ENCODE data around the gene GPR107. TPM values are rescaled to one million over a fixed set of nuclear protein-coding genes. Genes with fewer than 3 reads are reported as not detected.

Gene GPR107
- total RNA-seq, 1 experiment from 2014 or later: 33.2 TPM

DNA sequence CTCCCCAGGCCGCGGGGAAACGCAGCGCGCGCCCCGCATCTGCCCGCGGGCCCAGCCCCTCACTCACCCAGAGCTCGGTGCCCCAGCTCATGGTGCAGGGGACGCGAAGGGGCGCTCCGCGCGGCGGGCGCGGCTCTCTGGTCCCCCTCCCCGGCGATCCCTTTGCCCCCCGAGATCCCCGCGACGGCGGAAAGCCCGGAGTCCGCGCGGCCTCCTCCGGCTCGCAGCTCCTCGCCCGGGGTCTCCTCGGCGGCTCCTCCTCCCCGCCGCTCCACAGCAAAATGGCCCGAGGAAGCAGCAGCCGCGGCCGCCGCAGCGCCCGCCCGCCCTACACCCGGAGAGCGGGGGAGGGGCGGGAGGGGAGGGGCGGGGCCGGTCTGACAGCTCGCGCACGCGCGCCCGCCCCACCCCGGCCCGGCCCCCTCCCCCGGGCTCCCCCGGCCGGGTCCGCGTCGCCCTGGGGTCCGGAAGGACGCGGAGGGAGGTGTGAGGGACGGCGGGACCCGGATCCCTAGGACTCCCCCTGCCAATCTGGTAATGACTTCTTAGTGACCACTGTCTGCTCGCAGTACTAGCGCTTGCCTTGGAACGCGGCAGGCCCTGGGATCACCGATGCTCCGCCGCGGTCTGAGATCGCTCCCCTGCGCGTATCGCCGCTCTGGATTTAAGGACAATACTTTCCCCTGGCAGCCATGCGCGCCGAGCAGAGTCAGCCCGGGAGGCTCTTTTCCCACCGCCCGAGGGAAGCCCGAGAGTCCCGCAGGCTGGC is 10.6 kb upstream of the GPR107 start, which contains the start of gene FNBP1 (continued):
- no peak for TF ChIP-seq PRDM15 (CRISPR knock-in tag; IDR thresholded peaks at IDR 0.05)
- no peak for TF ChIP-seq NR2C2 (CRISPR knock-in tag; IDR thresholded peaks at IDR 0.05)
- TF ChIP-seq, protein P1, sequence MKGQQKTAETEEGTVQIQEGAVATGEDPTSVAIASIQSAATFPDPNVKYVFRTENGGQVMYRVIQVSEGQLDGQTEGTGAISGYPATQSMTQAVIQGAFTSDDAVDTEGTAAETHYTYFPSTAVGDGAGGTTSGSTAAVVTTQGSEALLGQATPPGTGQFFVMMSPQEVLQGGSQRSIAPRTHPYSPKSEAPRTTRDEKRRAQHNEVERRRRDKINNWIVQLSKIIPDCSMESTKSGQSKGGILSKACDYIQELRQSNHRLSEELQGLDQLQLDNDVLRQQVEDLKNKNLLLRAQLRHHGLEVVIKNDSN (CRISPR knock-in tag; IDR thresholded peaks at IDR 0.05): no peak

DNA sequence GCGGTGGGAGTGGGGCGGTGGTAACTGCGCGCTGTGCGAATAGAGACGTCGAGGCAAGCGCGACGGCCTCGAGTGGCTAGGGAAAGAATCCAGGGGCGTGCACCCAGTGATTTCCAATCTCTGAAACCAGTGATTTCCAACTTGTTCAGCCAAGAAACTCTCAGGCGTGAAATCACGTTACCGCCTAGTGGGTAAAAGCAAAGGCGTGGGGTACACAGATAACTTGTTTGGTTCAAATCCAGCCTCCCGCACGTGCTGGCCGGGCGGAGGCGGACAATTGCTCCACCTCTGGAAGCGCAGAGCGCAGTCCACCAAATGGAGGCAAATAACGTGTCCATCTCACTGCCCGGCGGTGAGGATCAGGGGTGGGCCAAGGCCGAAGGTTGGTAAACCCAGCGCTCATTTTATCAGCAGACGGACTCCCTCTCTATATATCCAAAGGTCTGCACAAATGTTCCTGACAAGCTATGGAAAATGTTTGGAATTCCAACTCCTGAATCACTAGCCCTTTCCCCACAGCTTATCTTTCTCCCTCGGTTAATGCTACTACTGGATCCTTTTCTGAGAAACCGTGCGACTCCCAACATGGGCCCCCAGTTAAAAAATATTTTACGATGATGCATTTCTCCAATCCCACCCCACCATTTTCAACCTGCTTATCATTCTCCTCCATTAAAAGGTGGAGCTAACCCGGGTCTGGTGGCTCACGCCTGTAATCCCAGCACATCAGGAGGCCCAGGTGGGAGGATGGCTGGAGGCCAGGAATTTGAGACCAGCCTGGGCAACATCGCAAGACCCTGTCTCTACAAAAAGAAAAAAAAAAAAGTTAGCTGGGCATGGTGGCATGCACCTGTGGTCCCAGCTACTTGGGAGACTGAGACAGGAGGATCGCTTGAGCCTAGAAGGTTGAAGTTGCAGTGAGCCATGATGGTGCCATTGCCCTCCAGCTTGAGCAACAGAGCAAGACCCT is 9.8 kb upstream of the GPR107 start:
- no peak overlapping the region for H3K27ac Mint-ChIP-seq
- peak overlapping the region; percentile 87 for H3K4me3 Mint-ChIP-seq
- H3K27me3 Mint-ChIP-seq (ENCODE audit: low read depth): peaks cover 19% of the 10 kb centered on the region
- peak; percentile 32 for DNase-seq (ENCODE audit: low spot score)
- peaks cover 37% of the 10 kb centered on the region for H3K4me1 Mint-ChIP-seq
- ChIA-PET POLR2A (interaction anchor here (1.0 kb wide), 1 partner anchor 12 kb away, joined by 3 read pairs; no protein-coding TSS in a partner anchor), CTCF (interaction anchor here (1.5 kb wide), 1 partner anchor 14 kb away, joined by 5 read pairs; no protein-coding TSS in a partner anchor)
- ATAC-seq: no peak
- no peaks in the 10 kb centered on the region for H3K36me3 Mint-ChIP-seq
- no peaks in the 10 kb centered on the region for H3K9me3 Mint-ChIP-seq
- no peak for TF ChIP-seq ZNF423 (CRISPR knock-in tag; IDR thresholded peaks at IDR 0.05)
- TF ChIP-seq, protein P2, sequence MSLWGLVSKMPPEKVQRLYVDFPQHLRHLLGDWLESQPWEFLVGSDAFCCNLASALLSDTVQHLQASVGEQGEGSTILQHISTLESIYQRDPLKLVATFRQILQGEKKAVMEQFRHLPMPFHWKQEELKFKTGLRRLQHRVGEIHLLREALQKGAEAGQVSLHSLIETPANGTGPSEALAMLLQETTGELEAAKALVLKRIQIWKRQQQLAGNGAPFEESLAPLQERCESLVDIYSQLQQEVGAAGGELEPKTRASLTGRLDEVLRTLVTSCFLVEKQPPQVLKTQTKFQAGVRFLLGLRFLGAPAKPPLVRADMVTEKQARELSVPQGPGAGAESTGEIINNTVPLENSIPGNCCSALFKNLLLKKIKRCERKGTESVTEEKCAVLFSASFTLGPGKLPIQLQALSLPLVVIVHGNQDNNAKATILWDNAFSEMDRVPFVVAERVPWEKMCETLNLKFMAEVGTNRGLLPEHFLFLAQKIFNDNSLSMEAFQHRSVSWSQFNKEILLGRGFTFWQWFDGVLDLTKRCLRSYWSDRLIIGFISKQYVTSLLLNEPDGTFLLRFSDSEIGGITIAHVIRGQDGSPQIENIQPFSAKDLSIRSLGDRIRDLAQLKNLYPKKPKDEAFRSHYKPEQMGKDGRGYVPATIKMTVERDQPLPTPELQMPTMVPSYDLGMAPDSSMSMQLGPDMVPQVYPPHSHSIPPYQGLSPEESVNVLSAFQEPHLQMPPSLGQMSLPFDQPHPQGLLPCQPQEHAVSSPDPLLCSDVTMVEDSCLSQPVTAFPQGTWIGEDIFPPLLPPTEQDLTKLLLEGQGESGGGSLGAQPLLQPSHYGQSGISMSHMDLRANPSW (CRISPR knock-in tag; conservative IDR thresholded peaks at IDR 0.05; ENCODE audit: low read depth): no peak
- TF ChIP-seq ZNF317 (CRISPR knock-in tag; IDR thresholded peaks at IDR 0.05; ENCODE audit: borderline replicate concordance, low read depth): no peak
- TF ChIP-seq AFF4 (CRISPR knock-in tag; IDR thresholded peaks at IDR 0.05; ENCODE audit: borderline replicate concordance): no peak
- TF ChIP-seq PREB (CRISPR knock-in tag; IDR thresholded peaks at IDR 0.05; ENCODE audit: borderline replicate concordance): no peak
- no peak for TF ChIP-seq ZNF532 (CRISPR knock-in tag; IDR thresholded peaks at IDR 0.05; ENCODE audit: borderline replicate concordance)
- no peak for TF ChIP-seq HMGA2 (CRISPR knock-in tag; IDR thresholded peaks at IDR 0.05)
- no peak for TF ChIP-seq CTCF (IDR thresholded peaks at IDR 0.05)

Data from WTC11 (cell line).